ENCODE results near the gene MAST1.

The MAST1 gene

GRCh38 chr19:12884202-12884601 lies 45.9 kb downstream of the MAST1 start:
- DNase-seq (ENCODE audit: extremely low read depth, low read depth): no peak

GRCh38 chr19:12884627-12884925 lies 46.3 kb downstream of the MAST1 start:
- no peak for DNase-seq (ENCODE audit: extremely low read depth, low read depth)
- TF ChIP-seq, protein P1, sequence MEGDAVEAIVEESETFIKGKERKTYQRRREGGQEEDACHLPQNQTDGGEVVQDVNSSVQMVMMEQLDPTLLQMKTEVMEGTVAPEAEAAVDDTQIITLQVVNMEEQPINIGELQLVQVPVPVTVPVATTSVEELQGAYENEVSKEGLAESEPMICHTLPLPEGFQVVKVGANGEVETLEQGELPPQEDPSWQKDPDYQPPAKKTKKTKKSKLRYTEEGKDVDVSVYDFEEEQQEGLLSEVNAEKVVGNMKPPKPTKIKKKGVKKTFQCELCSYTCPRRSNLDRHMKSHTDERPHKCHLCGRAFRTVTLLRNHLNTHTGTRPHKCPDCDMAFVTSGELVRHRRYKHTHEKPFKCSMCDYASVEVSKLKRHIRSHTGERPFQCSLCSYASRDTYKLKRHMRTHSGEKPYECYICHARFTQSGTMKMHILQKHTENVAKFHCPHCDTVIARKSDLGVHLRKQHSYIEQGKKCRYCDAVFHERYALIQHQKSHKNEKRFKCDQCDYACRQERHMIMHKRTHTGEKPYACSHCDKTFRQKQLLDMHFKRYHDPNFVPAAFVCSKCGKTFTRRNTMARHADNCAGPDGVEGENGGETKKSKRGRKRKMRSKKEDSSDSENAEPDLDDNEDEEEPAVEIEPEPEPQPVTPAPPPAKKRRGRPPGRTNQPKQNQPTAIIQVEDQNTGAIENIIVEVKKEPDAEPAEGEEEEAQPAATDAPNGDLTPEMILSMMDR (IDR thresholded peaks at IDR 0.05; ENCODE audit: low read depth, low read length): no peak

More at GRCh38 chr19:12884202-12884601, 45.9 kb downstream of the MAST1 start:
- TF ChIP-seq, protein P1 (IDR thresholded peaks at IDR 0.05; ENCODE audit: low read depth, low read length): no peak

- TF ChIP-seq, protein P1 (IDR thresholded peaks at IDR 0.05; ENCODE audit: low read depth, low read length): peak; percentile 55
- DNase-seq (ENCODE audit: extremely low read depth, low read depth): no peak
Observed at GRCh38 chr19:12884926-12885748, 46.8 kb downstream of the MAST1 start.

DNA sequence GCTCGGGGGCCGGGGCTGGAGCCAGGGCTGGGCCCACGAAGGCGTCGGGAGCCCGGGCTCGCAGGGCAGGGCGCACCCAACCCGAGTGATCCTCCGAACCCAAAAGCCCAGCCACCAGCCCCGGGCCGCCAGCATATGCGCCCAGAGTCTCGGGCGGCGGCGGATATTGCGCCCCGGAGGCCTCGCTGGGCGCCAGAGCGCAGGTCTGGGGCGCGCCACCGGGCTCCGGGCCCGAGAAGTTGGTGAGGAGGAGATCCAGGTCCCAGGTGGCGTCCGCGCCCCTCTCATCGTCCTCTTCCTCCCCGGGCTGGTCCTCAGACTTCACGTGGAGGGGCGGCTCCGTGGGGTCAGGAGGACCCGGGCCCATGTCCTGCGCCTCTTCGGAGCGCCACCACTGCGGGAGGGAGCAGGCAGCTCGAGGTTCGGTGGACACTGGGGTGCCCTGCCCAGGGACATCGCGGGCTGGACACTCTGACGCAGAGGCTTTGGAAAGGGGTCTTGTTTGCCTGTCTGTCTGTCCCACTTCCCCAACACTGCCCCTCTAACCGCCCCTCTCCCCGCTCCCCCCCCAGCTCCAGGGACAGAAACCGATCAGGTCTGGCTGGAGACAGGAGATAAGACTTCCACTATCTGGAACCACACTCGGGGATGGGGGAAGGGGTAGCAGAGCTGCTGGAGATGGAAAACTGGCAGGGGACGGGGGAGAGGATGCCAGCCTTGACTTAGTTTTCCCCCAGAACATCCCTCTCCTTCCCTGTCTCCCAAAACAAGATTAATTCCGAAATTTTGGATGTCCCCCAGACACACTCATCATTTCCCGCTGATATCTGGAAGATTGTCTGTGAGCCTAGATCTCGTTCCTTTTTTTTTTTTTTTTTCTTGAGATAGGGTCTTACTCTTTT lies 47.7 kb downstream of the MAST1 start:
- TF ChIP-seq, protein P1 (IDR thresholded peaks at IDR 0.05; ENCODE audit: low read depth, low read length): no peak

GRCh38 chr19:12886651-12886968 lies 48.3 kb downstream of the MAST1 start:
- TF ChIP-seq, protein P1 (IDR thresholded peaks at IDR 0.05; ENCODE audit: low read depth, low read length): no peak
- DNase-seq (ENCODE audit: extremely low read depth, low read depth): no peak

More for the DNA sequence above, 47.7 kb downstream of the MAST1 start:
- no peak for DNase-seq (ENCODE audit: extremely low read depth, low read depth)

GRCh38 chr19:12886969-12887747 lies 48.8 kb downstream of the MAST1 start, which contains the start of gene KLF1:
KLF1 (minus strand) TSS chr19:12887201; CDS start chr19:12887140, 61 bp downstream.
- DNase-seq (ENCODE audit: extremely low read depth, low read depth): no peak
- TF ChIP-seq, protein P1 (IDR thresholded peaks at IDR 0.05; ENCODE audit: low read depth, low read length): no peak

Measured in AG09319 (cell line).